HepG2 (cell line): Measurements from ENCODE around the gene NDUFB6. TPM values are rescaled to one million over a fixed set of nuclear protein-coding genes. Genes with fewer than 3 reads are reported as not detected.
A peak's percentile ranks its signal among the peaks of the same experiment; 100 is the strongest.

Experiments used
- FOSL2 ChIP-seq: sonication (generic); formaldehyde crosslinking; IDR thresholded peaks from 2 replicates; pipeline ENCODE4 v1.4.0; 2020; ENCODE audit warnings: missing genetic modification reagents
- GATAD2A ChIP-seq: IDR thresholded peaks from 2 replicates; pipeline ENCODE4 v1.6.1; 2016
- IKZF1 ChIP-seq: fragments of 450-650 bp; IDR thresholded peaks from 2 replicates; pipeline ENCODE4 v1.7.1; 2016
- MAZ ChIP-seq, 2 experiments: sonication (generic) in 1 of 2; formaldehyde crosslinking in 1 of 2; IDR thresholded peaks; 2 replicates each; pipeline versions ENCODE4 v1.5.0 to v1.6.1; 2012 to 2020; ENCODE audit warnings: low read depth in 2 of 2, mild to moderate bottlenecking in 2 of 2, borderline replicate concordance in 1 of 2, improper control_type of control experiment in 1 of 2, low read length in 1 of 2, missing genetic modification reagents in 1 of 2, moderate library complexity in 1 of 2
- MTA1 ChIP-seq: sonication (generic); formaldehyde crosslinking; IDR thresholded peaks from 2 replicates; pipeline ENCODE4 v1.4.0; 2020; ENCODE audit warnings: missing genetic modification reagents, mild to moderate bottlenecking, borderline replicate concordance
- MXI1 ChIP-seq: IDR thresholded peaks from 3 replicates; pipeline ENCODE4 v1.6.1; 2012; ENCODE audit warnings: low read depth, low read length, inconsistent platforms, borderline replicate concordance
- PHF21A ChIP-seq: sonication (generic); formaldehyde crosslinking; IDR thresholded peaks from 2 replicates; pipeline ENCODE4 v1.5.0; 2020; ENCODE audit warnings: mild to moderate bottlenecking, missing genetic modification reagents
- RARA ChIP-seq: IDR thresholded peaks from 2 replicates; pipeline ENCODE4 v1.6.1; 2016; ENCODE audit warnings: missing genetic modification reagents, missing compliant biosample characterization
- SAP130 ChIP-seq: IDR thresholded peaks from 2 replicates; pipeline ENCODE4 v1.6.1; 2016; ENCODE audit warnings: low read depth
- SP140L ChIP-seq: sonication (generic); formaldehyde crosslinking; IDR thresholded peaks from 2 replicates; pipeline ENCODE4 v1.4.0; 2020; ENCODE audit warnings: missing genetic modification reagents, borderline replicate concordance
- TMF1 ChIP-seq: sonication (generic); formaldehyde crosslinking; IDR thresholded peaks from 2 replicates; pipeline ENCODE4 v1.8.1; 2022; ENCODE audit warnings: low read depth, missing genetic modification reagents
- ZFP41 ChIP-seq: sonication (generic); formaldehyde crosslinking; IDR thresholded peaks from 2 replicates; pipeline ENCODE4 v1.4.0; 2020; ENCODE audit warnings: mild to moderate bottlenecking, missing genetic modification reagents, borderline replicate concordance
- ZNF205 ChIP-seq: IDR thresholded peaks from 2 replicates; pipeline ENCODE4 v1.6.1; 2018; ENCODE audit warnings: missing biosample characterization, missing genetic modification reagents
- ZNF354B ChIP-seq: sonication (generic); formaldehyde crosslinking; IDR thresholded peaks from 2 replicates; pipeline ENCODE4 v1.8.0; 2022; ENCODE audit warnings: mild to moderate bottlenecking, missing genetic modification reagents
- ZNF451 ChIP-seq: sonication (generic); formaldehyde crosslinking; IDR thresholded peaks from 2 replicates; pipeline ENCODE4 v1.5.0; 2020; ENCODE audit warnings: mild to moderate bottlenecking, missing genetic modification reagents
- ZNF557 ChIP-seq: sonication (generic); formaldehyde crosslinking; IDR thresholded peaks from 2 replicates; pipeline ENCODE4 v1.4.0; 2020; ENCODE audit warnings: missing genetic modification reagents
- ZNF749 ChIP-seq: sonication (generic); formaldehyde crosslinking; IDR thresholded peaks from 2 replicates; pipeline ENCODE4 v1.8.0; 2022; ENCODE audit warnings: mild to moderate bottlenecking, missing genetic modification reagents, moderate library complexity, borderline replicate concordance
- polyA plus RNA-seq, 8 experiments: library from polyadenylated mRNA; depleted of rRNA in 3 of 8; stranded (reverse) in 7 of 8; unstranded in 1 of 8; fragments of >200 nt; fragmentation: Illumina TruSeq in 4 of 8; extraction: Trizol in 4 of 8; gene quantifications; 2 replicates each; pipeline versions ENCODE4 v1.2.1 to v1.2.3, GENCODE V29; 2011 to 2016; ENCODE audit warnings: low read depth in 4 of 8, missing spikeins in 1 of 8, mixed read lengths in 1 of 8; ENCODE audit not compliant: insufficient read depth in 1 of 8
- total RNA-seq, 5 experiments: library from RNA; depleted of rRNA; stranded (reverse); fragments of >200 nt; fragmentation: Illumina TruSeq; extraction: Trizol; gene quantifications; 2 replicates each; pipeline ENCODE4 v1.2.3, GENCODE V29; 2016; ENCODE audit warnings: low read depth in 1 of 5
- TF ChIP-seq, protein P1 (sequence below), 2 experiments: sonication (generic) in 1 of 2; formaldehyde crosslinking in 1 of 2; IDR thresholded peaks; 2 replicates each; pipeline versions ENCODE4 v1.5.1 to v1.6.1; 2011 to 2020; ENCODE audit warnings: borderline replicate concordance in 1 of 2, low read depth in 1 of 2, low read length in 1 of 2, mild to moderate bottlenecking in 1 of 2, missing genetic modification reagents in 1 of 2, moderate library complexity in 1 of 2
- TF ChIP-seq, protein P2 (sequence below): sonication (generic); formaldehyde crosslinking; IDR thresholded peaks from 2 replicates; pipeline ENCODE4 v1.4.0; 2020; ENCODE audit warnings: missing genetic modification reagents
- TF ChIP-seq, protein P3 (sequence below): sonication (generic); formaldehyde crosslinking; IDR thresholded peaks from 2 replicates; pipeline ENCODE4 v1.4.0; 2020; ENCODE audit warnings: missing genetic modification reagents
- TF ChIP-seq, protein P4 (sequence below): sonication (generic); formaldehyde crosslinking; IDR thresholded peaks from 2 replicates; pipeline ENCODE4 v1.5.0; 2020; ENCODE audit warnings: mild to moderate bottlenecking, missing genetic modification reagents

NDUFB6 gene
- total and polyA plus RNA-seq, 2 of the 13 experiments (the other 11 are each of a cell fraction or from before 2014, with no cell fraction given), result 31.2 to 81.9 TPM

DNA sequence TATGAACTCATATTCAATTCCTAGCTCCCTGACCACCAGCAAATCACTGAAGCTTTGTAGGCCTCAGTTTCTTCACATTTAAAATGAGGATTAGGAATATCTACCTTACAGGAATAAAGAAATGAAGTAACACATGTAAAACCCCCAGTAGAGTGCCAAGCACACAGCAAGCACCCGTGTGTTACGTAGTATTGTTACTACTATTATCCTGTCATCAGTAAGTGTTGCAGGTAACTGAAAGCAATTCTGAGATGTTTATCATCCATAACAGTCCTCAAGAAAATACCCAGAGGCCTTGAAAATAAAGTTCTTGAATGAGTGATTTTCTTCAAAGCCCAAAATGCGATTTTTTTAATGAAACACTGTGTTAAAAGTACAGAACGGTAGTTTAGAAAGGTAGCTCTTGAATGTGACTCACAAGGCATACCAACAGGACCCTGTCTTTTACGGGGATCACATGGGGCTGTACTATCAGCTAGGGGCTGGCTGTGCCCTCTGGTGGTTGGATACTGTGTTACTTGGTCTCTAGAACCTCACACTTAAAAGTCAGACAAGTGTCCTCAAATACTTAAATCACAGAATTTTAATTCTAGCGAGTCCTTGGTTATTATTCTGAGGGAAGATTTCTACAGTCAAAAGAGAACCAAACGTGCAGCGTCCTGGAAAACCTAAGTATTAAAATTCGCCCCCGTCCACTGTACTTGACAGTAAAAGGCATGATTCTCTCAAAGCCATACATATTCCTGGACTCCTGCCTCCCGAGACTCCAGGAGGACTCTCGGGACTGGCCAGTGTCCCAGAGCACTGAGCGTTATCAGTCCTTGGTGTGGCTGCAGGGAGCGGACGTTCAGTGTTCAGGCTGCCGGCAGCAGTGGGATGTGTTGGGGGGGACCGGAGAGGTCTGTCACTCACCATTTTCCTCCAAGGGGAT is 725 bp downstream of the NDUFB6 start (continued):
- TF ChIP-seq, protein P1, sequence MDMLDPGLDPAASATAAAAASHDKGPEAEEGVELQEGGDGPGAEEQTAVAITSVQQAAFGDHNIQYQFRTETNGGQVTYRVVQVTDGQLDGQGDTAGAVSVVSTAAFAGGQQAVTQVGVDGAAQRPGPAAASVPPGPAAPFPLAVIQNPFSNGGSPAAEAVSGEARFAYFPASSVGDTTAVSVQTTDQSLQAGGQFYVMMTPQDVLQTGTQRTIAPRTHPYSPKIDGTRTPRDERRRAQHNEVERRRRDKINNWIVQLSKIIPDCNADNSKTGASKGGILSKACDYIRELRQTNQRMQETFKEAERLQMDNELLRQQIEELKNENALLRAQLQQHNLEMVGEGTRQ (IDR thresholded peaks at IDR 0.05; ENCODE audit: low read depth, low read length), result peak; percentile 64; the same call in 1 of the 2 replicates
- TF ChIP-seq, protein P1 (CRISPR knock-in tag; IDR thresholded peaks at IDR 0.05; ENCODE audit: borderline replicate concordance), result peak; percentile 9; the same call in 1 of the 2 replicates
- peak; percentile 50; the same call in 1 of the 2 replicates for TF ChIP-seq GATAD2A (CRISPR knock-in tag)
- no peak for TF ChIP-seq MAZ (IDR thresholded peaks at IDR 0.05; ENCODE audit: borderline replicate concordance, low read depth, low read length)
- TF ChIP-seq MAZ (CRISPR knock-in tag; IDR thresholded peaks at IDR 0.05; ENCODE audit: low read depth), result no peak
- TF ChIP-seq ZFP41 (CRISPR knock-in tag), result no peak
- no peak for TF ChIP-seq ZNF451 (CRISPR knock-in tag)
- TF ChIP-seq ZNF557 (CRISPR knock-in tag), result no peak
- peak; percentile 90 for TF ChIP-seq SAP130 (CRISPR knock-in tag)
- TF ChIP-seq, protein P2, sequence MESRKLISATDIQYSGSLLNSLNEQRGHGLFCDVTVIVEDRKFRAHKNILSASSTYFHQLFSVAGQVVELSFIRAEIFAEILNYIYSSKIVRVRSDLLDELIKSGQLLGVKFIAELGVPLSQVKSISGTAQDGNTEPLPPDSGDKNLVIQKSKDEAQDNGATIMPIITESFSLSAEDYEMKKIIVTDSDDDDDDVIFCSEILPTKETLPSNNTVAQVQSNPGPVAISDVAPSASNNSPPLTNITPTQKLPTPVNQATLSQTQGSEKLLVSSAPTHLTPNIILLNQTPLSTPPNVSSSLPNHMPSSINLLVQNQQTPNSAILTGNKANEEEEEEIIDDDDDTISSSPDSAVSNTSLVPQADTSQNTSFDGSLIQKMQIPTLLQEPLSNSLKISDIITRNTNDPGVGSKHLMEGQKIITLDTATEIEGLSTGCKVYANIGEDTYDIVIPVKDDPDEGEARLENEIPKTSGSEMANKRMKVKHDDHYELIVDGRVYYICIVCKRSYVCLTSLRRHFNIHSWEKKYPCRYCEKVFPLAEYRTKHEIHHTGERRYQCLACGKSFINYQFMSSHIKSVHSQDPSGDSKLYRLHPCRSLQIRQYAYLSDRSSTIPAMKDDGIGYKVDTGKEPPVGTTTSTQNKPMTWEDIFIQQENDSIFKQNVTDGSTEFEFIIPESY (CRISPR knock-in tag), result no peak
- no peak; the same call in 1 of the 2 replicates for TF ChIP-seq PHF21A (CRISPR knock-in tag)
- no peak for TF ChIP-seq RARA (CRISPR knock-in tag)
- TF ChIP-seq MTA1 (CRISPR knock-in tag), result no peak
- TF ChIP-seq ZNF205 (CRISPR knock-in tag), result no peak
- peak; percentile 24; the same call in 1 of the 2 replicates for TF ChIP-seq TMF1
- TF ChIP-seq ZNF749, result peak; percentile 40; the same call in 1 of the 2 replicates
- TF ChIP-seq ZNF354B (CRISPR knock-in tag), result 0 out of 2 replicates have a peak, but pooled peaks have one; percentile 79
- TF ChIP-seq, protein P3, sequence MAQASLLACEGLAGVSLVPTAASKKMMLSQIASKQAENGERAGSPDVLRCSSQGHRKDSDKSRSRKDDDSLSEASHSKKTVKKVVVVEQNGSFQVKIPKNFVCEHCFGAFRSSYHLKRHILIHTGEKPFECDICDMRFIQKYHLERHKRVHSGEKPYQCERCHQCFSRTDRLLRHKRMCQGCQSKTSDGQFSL (CRISPR knock-in tag), result 0 out of 2 replicates have a peak, but pooled peaks have one; percentile 7
- TF ChIP-seq FOSL2 (CRISPR knock-in tag), result peak; percentile 47; the same call in 1 of the 2 replicates
- TF ChIP-seq, protein P4, sequence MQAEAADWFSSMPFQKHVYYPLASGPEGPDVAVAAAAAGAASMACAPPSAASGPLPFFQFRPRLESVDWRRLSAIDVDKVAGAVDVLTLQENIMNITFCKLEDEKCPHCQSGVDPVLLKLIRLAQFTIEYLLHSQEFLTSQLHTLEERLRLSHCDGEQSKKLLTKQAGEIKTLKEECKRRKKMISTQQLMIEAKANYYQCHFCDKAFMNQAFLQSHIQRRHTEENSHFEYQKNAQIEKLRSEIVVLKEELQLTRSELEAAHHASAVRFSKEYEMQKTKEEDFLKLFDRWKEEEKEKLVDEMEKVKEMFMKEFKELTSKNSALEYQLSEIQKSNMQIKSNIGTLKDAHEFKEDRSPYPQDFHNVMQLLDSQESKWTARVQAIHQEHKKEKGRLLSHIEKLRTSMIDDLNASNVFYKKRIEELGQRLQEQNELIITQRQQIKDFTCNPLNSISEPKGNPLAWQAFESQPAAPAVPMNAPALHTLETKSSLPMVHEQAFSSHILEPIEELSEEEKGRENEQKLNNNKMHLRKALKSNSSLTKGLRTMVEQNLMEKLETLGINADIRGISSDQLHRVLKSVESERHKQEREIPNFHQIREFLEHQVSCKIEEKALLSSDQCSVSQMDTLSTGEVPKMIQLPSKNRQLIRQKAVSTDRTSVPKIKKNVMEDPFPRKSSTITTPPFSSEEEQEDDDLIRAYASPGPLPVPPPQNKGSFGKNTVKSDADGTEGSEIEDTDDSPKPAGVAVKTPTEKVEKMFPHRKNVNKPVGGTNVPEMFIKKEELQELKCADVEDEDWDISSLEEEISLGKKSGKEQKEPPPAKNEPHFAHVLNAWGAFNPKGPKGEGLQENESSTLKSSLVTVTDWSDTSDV, result no peak
- 0 out of 2 replicates have a peak, but pooled peaks have one; percentile 8 for TF ChIP-seq SP140L (CRISPR knock-in tag)
- no peak for TF ChIP-seq IKZF1
- peak; percentile 75; the same call in 1 of the 3 replicates for TF ChIP-seq MXI1
